Measurements from ENCODE around the gene DNAJA3. TPM values are rescaled to one million over a fixed set of nuclear protein-coding genes. Genes with fewer than 3 reads are reported as not detected.

DNAJA3 gene
- total and polyA plus RNA-seq, 9 of the 15 experiments (the other 6 are each of a cell fraction or from before 2014, with no cell fraction given) = 8.1 to 105 (median 79.0) TPM

DNA sequence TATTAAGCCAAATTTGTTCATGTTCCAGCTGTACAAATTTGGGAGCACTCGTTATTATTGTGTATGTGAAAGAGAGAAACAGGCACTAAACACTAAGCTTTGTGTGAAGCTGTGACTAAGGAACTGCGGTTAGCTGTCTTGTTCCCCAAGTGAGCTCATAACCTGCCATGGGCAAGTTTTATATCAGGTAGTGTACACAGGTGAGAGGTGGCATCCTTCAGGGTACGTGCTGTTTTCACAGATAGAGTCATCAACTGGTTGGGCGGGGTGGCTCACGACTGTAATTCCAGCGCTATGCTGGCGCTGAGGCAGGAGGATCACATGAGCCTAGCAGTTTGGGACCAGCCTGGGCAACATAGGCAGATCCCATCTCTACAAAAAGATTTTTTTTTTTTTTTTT is 2.8 kb downstream of the DNAJA3 start:
- 96% methylated on average over 6 of the region's 7 CpGs for WGBS (ENCODE audit: insufficient coverage, low coverage, missing lambda C conversion rate)
- TF ChIP-seq BRD4 (IDR thresholded peaks at IDR 0.05) (no peak), ZFX (CRISPR knock-in tag; IDR thresholded peaks at IDR 0.05) (no peak), KLF1 (tag; IDR thresholded peaks at IDR 0.05) (no peak), CTCFL (IDR thresholded peaks at IDR 0.05; ENCODE audit: borderline replicate concordance, insufficient read depth, low read depth, low read length, poor library complexity, severe bottlenecking) (no peak), CBX2 (IDR thresholded peaks at IDR 0.05; ENCODE audit: insufficient read depth, low read length, poor library complexity, severe bottlenecking) (no peak), CTBP1 (IDR thresholded peaks at IDR 0.05; ENCODE audit: borderline replicate concordance) (no peak), RBM34 (IDR thresholded peaks at IDR 0.05; ENCODE audit: borderline replicate concordance, insufficient read depth, low read length) (no peak), EZH2 (IDR thresholded peaks at IDR 0.05; ENCODE audit: borderline replicate concordance, low read depth, low read length) (no peak), ZNF408 (CRISPR knock-in tag; IDR thresholded peaks at IDR 0.05; ENCODE audit: low read depth) (no peak)
- TF ChIP-seq, protein P1, sequence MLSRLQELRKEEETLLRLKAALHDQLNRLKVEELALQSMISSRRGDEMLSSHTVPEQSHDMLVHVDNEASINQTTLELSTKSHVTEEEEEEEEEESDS (CRISPR knock-in tag; IDR thresholded peaks at IDR 0.05) = no peak
- in situ Hi-C loops (cut with MboI) = no loop called here

More for the DNA sequence above, 2.8 kb downstream of the DNAJA3 start:
- H3K9me3 ChIP-seq (replicated peaks; ENCODE audit: control insufficient read depth, insufficient read depth, low read depth, low read length) = no peaks in the 10 kb centered on the region
- DNase-seq (ENCODE audit: extremely low read depth in 1 of 4, low spot score in 3 of 4) (no peak), FAIRE-seq (no peak), ATAC-seq (no peak)
- CTCF ChIA-PET (ENCODE audit: low intra/inter-chr PET ratio) = no interaction called here
- H3K4me2 ChIP-seq (ENCODE audit: insufficient read depth, low read length) = no peak overlapping the region
- H3K27me3 ChIP-seq (ENCODE audit: control insufficient read depth in 2 of 2, insufficient read depth in 2 of 2, low read length in 2 of 2) = no peaks in the 10 kb centered on the region
- intact Hi-C loops (cut with micrococcal nuclease) = no loop called here
- BruUV-seq (replicated peaks) = no TSS peak
- no peak overlapping the region for H2AFZ ChIP-seq (ENCODE audit: low read depth, low read length)
- H3K4me1 ChIP-seq (replicated peaks in 1 of 2; ENCODE audit: control insufficient read depth in 2 of 2, insufficient read depth in 2 of 2, low read length in 2 of 2) = peaks cover 13 to 25% of the 10 kb centered on the region in 2 experiments; a peak in 4 of 5 replicates
- H3K79me2 ChIP-seq (ENCODE audit: control insufficient read depth, insufficient read depth, low read length) = peaks cover 76% of the 10 kb centered on the region
- peaks cover 56% of the 10 kb centered on the region for H3K36me3 ChIP-seq (ENCODE audit: control insufficient read depth, insufficient read depth, low read length)
- H3K4me3 ChIP-seq = no peak overlapping the region
- no peaks in the 10 kb centered on the region for H3K9me1 ChIP-seq (ENCODE audit: control insufficient read depth, insufficient read depth, low read length)
- H4K20me1 ChIP-seq (replicated peaks; ENCODE audit: control insufficient read depth, insufficient read depth, low read length) = no peaks in the 10 kb centered on the region
- no peak overlapping the region for H3K27ac ChIP-seq (ENCODE audit: extremely low read depth, low read depth, low read length)
- POLR2A ChIA-PET = interaction anchor here (0.7 to 3.1 kb wide), 2 partner anchors 12 to 1676 kb away, joined by 3 to 12 read pairs; partner anchors contain the start of genes CORO7 and SRRM2
- no peak overlapping the region for H3K9ac ChIP-seq (ENCODE audit: insufficient read depth in 1 of 2, low read depth in 2 of 2, low read length in 2 of 2)
